Right kidney (tissue), 1 donor: ENCODE data around the gene ZNF511.
A peak's percentile ranks its signal among the peaks of the same experiment; 100 is the strongest.

ENCODE experiments used
- DNase-seq: peaks from one replicate; pipeline ENCODE4 v3.0.0-alpha.2; 2016

Gene ZNF511

GRCh38 chr10:133335246-133336117 lies 26.8 kb downstream of the ZNF511 start:
- DNase-seq, result peak; percentile 56

- DNase-seq, result no peak
Observed at GRCh38 chr10:133336118-133336576, 27.4 kb downstream of the ZNF511 start.

GRCh38 chr10:133336577-133337369 lies 28.1 kb downstream of the ZNF511 start, which contains the start of gene CALY:
Gene CALY, minus strand, starts transcription at chr10:133336896. Its CDS starts 7,907 bp downstream, at chr10:133328989.
- DNase-seq, result no peak

- DNase-seq, result no peak
Observed at GRCh38 chr10:133337370-133337725, 28.6 kb downstream of the ZNF511 start.

- no peak for DNase-seq
Observed at GRCh38 chr10:133338080-133339071, 29.7 kb downstream of the ZNF511 start.

GRCh38 chr10:133339708-133340380 lies 31.1 kb downstream of the ZNF511 start:
- DNase-seq, result no peak

GRCh38 chr10:133341983-133342382 lies 33.3 kb downstream of the ZNF511 start:
- DNase-seq, result no peak

- DNase-seq, result no peak
Observed at GRCh38 chr10:133342942-133343341, 34.2 kb downstream of the ZNF511 start.

GRCh38 chr10:133343558-133343957 lies 34.8 kb downstream of the ZNF511 start:
- DNase-seq, result no peak

GRCh38 chr10:133344236-133344635 lies 35.5 kb downstream of the ZNF511 start:
- DNase-seq, result no peak

- DNase-seq, result no peak
Observed at GRCh38 chr10:133346413-133346812, 37.7 kb downstream of the ZNF511 start.

- no peak for DNase-seq
Observed at GRCh38 chr10:133347710-133348517, 39.2 kb downstream of the ZNF511 start.

GRCh38 chr10:133349160-133349568 lies 40.5 kb downstream of the ZNF511 start:
- no peak for DNase-seq

- DNase-seq, result no peak
Observed at GRCh38 chr10:133349577-133350011, 40.9 kb downstream of the ZNF511 start.

GRCh38 chr10:133350283-133350949 lies 41.7 kb downstream of the ZNF511 start:
- DNase-seq, result no peak

- no peak for DNase-seq
Observed at GRCh38 chr10:133350950-133351329, 42.2 kb downstream of the ZNF511 start.

GRCh38 chr10:133351408-133352318 lies 42.9 kb downstream of the ZNF511 start:
- DNase-seq, result no peak

- no peak for DNase-seq
Observed at GRCh38 chr10:133353202-133353959, 44.7 kb downstream of the ZNF511 start.
